Measurements from ENCODE around the gene GALR1.

DNA sequence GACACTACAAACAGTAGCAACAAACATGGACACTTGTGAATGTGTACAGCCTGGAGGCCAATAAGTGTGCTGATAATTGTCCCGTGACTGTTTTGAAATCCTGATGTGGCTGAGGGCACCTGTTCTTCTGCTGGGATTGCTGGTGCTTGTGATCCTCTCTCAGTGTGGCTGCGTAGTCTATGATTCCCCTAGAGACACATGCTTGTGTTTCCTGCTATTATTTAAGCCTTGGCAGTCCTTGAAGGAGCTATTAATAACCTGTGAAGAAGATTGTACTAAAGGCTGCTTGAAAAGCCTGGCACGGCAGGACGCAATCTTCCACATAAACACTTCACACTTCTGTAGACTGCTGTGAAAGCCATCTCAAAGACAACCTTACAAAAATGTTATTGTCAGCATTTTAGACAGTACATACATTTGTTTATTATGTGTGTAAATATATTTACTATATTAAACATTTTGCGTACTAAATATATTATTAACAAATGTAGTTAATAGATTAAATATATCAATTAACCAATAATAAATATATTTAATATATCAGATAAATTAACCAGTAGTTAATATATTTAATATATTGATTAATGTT is 71.4 kb downstream of the GALR1 start:
- TF ChIP-seq CTCF (IDR thresholded peaks at IDR 0.05 in 2 of 3, conservative IDR thresholded peaks at IDR 0.05 in 1 of 3; ENCODE audit: borderline replicate concordance in 1 of 3, insufficient read depth in 1 of 3, low read depth in 2 of 3, low read length in 2 of 3): no peak
- no peak for TF ChIP-seq POLR2A (IDR thresholded peaks at IDR 0.05; ENCODE audit: borderline replicate concordance, extremely low read depth, insufficient read depth, insufficient read length)
